Measurements from ENCODE around the gene C19orf73. TPM values are rescaled to one million over a fixed set of nuclear protein-coding genes. Genes with fewer than 3 reads are reported as not detected.

The C19orf73 gene, protein sequence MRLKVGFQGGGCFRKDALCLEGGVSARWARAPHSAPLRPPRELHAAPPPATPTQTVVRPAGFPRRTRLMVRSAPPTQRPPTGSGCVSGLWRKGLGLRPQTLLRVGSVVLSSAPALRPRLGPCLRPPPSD
- total RNA-seq = 1.8 and 3.4 TPM in 2 replicates
- long read RNA-seq, partial matches to known transcripts = 0 of 1 reads
- long read RNA-seq, other reads (novel, unspliced or antisense) = 0 of 1 reads

DNA sequence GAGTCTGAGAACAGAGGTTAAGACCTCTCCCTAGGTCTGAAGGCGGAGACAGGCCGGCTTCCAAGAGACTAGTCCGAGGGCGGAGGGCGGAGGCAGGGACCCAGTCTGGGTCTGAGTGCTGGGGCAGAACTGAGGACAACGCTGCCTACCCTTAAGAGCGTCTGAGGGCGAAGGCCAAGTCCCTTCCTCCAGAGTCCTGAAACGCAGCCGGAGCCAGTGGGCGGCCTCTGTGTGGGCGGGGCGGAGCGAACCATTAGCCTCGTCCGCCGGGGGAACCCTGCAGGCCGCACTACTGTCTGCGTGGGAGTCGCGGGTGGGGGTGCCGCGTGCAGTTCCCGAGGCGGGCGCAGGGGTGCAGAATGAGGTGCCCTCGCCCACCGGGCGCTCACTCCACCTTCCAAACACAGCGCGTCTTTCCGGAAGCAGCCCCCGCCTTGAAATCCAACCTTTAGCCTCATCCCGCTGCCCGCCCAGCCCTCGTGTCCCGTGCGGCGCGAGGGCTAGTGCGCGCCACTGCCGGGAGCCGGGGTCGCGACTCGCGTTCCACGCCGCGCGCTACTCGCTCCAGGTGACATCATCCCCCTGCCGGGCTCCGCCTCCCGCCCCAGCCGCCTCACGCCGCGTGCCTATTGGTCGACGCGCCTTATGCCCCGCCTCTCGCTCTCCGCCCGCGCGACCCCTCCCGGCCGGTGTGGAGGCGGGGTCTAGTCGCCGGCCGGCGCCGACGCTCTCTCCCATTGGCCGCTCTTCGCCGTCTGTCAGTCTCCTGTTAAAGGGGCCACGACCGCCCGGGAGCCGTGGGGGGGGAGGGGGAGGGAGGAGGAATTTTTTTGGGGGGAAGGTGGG lies at the start of gene C19orf73:
Gene C19orf73, minus strand, starts transcription at position 579 of the 846 bp plus-strand sequence. Its CDS starts 121 bp downstream, at position 458.
- TF ChIP-seq, protein P1, sequence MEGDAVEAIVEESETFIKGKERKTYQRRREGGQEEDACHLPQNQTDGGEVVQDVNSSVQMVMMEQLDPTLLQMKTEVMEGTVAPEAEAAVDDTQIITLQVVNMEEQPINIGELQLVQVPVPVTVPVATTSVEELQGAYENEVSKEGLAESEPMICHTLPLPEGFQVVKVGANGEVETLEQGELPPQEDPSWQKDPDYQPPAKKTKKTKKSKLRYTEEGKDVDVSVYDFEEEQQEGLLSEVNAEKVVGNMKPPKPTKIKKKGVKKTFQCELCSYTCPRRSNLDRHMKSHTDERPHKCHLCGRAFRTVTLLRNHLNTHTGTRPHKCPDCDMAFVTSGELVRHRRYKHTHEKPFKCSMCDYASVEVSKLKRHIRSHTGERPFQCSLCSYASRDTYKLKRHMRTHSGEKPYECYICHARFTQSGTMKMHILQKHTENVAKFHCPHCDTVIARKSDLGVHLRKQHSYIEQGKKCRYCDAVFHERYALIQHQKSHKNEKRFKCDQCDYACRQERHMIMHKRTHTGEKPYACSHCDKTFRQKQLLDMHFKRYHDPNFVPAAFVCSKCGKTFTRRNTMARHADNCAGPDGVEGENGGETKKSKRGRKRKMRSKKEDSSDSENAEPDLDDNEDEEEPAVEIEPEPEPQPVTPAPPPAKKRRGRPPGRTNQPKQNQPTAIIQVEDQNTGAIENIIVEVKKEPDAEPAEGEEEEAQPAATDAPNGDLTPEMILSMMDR (IDR thresholded peaks at IDR 0.05) = peak; percentile 17
- H3K4me1 Mint-ChIP-seq (ENCODE audit: unreplicated experiment) = peaks cover 26% of the 10 kb centered on the region
- no peaks in the 10 kb centered on the region for H3K36me3 Mint-ChIP-seq (ENCODE audit: unreplicated experiment)
- no peaks in the 10 kb centered on the region for H3K27me3 Mint-ChIP-seq (ENCODE audit: unreplicated experiment)
- H3K9me3 Mint-ChIP-seq (ENCODE audit: unreplicated experiment) = no peaks in the 10 kb centered on the region
- H3K4me3 Mint-ChIP-seq (ENCODE audit: unreplicated experiment) = peak within 1 kb of the TSS; percentile 83
- H3K27ac Mint-ChIP-seq (ENCODE audit: unreplicated experiment) = peak within 1 kb of the TSS; percentile 84
- DNase-seq (ENCODE audit: extremely low spot score, unreplicated experiment) = peak; percentile 99

DNA sequence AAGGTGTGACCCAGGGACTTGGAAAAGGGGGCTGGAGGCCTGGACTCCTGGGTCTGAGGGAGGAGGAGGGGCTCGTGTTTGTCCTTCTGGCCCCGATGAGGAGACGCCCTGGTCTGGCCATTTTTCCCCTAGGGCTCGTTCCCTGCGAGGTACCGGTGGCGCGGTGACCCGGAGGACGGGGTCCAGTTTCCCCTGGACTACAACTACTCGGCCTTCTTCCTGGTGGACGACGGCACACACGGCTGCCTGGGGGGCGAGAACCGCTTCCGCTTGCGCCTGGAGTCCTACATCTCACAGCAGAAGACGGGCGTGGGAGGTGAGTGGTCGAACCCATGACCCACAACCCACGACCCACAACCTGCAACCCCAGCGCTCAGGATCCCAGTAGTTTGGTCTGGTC lies 49.5 kb upstream of the C19orf73 start:
- TF ChIP-seq, protein P1 (IDR thresholded peaks at IDR 0.05) = no peak
- no peaks in the 10 kb centered on the region for H3K9me3 Mint-ChIP-seq (ENCODE audit: unreplicated experiment)
- H3K27ac Mint-ChIP-seq (ENCODE audit: unreplicated experiment) = no peak overlapping the region
- peaks cover 13% of the 10 kb centered on the region for H3K36me3 Mint-ChIP-seq (ENCODE audit: unreplicated experiment)
- no peak overlapping the region for H3K4me3 Mint-ChIP-seq (ENCODE audit: unreplicated experiment)
- H3K27me3 Mint-ChIP-seq (ENCODE audit: unreplicated experiment) = no peaks in the 10 kb centered on the region
- no peak for DNase-seq (ENCODE audit: extremely low spot score, unreplicated experiment)
- no peaks in the 10 kb centered on the region for H3K4me1 Mint-ChIP-seq (ENCODE audit: unreplicated experiment)

DNA sequence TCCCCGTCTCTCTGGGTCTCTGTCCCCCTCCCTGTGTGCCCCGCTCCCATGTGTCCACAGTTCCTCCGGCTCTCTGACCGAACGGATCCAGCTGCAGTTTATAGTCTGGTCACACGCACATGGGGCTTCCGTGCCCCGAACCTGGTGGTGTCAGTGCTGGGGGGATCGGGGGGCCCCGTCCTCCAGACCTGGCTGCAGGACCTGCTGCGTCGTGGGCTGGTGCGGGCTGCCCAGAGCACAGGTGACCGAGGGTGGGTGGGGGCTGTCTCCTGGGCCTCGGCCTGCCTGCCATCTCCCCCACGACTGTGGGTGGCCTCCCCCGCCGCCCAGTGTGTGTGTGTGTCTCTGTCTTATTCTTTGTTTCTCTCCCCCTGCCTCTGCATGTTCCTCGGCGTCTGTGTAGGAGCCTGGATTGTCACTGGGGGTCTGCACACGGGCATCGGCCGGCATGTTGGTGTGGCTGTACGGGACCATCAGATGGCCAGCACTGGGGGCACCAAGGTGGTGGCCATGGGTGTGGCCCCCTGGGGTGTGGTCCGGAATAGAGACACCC lies 49.0 kb upstream of the C19orf73 start:
- no peak for DNase-seq (ENCODE audit: extremely low spot score, unreplicated experiment)
- TF ChIP-seq, protein P1 (IDR thresholded peaks at IDR 0.05) = no peak
- Mint-ChIP-seq H3K9me3 (ENCODE audit: unreplicated experiment) (no peaks in the 10 kb centered on the region), H3K36me3 (ENCODE audit: unreplicated experiment) (peaks cover 13% of the 10 kb centered on the region), H3K27ac (ENCODE audit: unreplicated experiment) (no peak overlapping the region), H3K27me3 (ENCODE audit: unreplicated experiment) (no peaks in the 10 kb centered on the region), H3K4me1 (ENCODE audit: unreplicated experiment) (no peaks in the 10 kb centered on the region), H3K4me3 (ENCODE audit: unreplicated experiment) (no peak overlapping the region)

DNA sequence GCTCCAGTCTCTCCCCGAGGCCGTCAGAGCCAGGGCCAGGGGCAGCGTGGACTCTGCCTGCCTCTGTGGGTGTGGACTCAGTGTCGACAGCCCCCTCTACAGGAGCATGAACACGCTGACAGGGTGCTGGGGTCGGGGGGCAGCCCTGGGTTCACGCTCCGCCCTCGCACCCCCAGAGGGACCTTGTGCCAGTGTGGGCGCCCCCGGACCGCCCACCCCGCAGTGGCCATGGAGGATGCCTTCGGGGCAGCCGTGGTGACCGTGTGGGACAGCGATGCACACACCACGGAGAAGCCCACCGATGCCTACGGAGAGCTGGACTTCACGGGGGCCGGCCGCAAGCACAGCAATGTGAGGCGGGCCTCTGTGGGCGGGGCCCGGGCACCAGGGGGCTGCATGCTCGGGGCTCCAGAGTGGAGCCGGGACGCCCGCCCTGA lies 46.9 kb upstream of the C19orf73 start:
- H3K4me1 Mint-ChIP-seq (ENCODE audit: unreplicated experiment) = no peaks in the 10 kb centered on the region
- TF ChIP-seq, protein P1 (IDR thresholded peaks at IDR 0.05) = no peak
- H3K9me3 Mint-ChIP-seq (ENCODE audit: unreplicated experiment) = no peaks in the 10 kb centered on the region
- no peaks in the 10 kb centered on the region for H3K27me3 Mint-ChIP-seq (ENCODE audit: unreplicated experiment)
- H3K4me3 Mint-ChIP-seq (ENCODE audit: unreplicated experiment) = no peak overlapping the region
- no peak overlapping the region for H3K27ac Mint-ChIP-seq (ENCODE audit: unreplicated experiment)
- peaks cover 7% of the 10 kb centered on the region for H3K36me3 Mint-ChIP-seq (ENCODE audit: unreplicated experiment)
- DNase-seq (ENCODE audit: extremely low spot score, unreplicated experiment) = no peak
